ENCODE data around the gene SLC30A7.

SLC30A7 gene

DNA sequence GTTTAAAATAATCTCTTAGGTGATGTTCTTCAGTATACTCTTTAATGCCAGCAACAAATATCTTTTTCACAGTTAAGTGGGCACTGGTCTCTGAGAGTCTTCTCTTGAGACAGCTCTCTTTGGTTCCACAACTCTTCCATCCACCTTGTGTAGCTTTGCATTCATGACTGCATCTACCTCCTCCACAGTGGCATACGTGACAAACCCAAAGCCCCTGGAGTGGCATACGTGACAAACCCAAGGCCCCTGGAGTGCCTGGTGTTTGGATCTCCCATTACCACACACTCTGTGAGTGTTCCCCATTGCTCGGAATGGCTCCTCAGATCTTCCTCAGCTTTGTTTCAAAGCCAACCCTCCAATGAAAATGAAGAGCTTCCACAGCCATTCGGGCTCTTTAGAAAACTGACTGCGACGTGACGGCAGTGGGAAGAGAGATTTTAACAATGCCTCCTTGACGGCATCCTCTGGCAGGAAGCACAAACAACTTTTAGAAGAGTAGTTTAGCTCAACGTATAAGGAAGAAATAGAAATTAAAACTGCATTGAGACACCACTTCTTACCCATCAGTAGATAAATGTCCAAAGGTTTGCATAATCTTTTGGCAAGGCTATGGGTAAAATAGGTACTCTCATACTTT, 45.8 kb downstream of the SLC30A7 start:
- no peak for ATAC-seq
- TF ChIP-seq OSR1 (CRISPR knock-in tag; IDR thresholded peaks at IDR 0.05): no peak
- TF ChIP-seq BACH2 (CRISPR knock-in tag; IDR thresholded peaks at IDR 0.05; ENCODE audit: borderline replicate concordance): no peak
- TF ChIP-seq ZNF70 (CRISPR knock-in tag; IDR thresholded peaks at IDR 0.05): no peak
- TF ChIP-seq ZNF8 (CRISPR knock-in tag; IDR thresholded peaks at IDR 0.05): no peak
- TF ChIP-seq, protein P1, sequence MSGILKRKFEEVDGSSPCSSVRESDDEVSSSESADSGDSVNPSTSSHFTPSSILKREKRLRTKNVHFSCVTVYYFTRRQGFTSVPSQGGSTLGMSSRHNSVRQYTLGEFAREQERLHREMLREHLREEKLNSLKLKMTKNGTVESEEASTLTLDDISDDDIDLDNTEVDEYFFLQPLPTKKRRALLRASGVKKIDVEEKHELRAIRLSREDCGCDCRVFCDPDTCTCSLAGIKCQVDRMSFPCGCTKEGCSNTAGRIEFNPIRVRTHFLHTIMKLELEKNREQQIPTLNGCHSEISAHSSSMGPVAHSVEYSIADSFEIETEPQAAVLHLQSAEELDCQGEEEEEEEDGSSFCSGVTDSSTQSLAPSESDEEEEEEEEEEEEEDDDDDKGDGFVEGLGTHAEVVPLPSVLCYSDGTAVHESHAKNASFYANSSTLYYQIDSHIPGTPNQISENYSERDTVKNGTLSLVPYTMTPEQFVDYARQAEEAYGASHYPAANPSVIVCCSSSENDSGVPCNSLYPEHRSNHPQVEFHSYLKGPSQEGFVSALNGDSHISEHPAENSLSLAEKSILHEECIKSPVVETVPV (CRISPR knock-in tag; IDR thresholded peaks at IDR 0.05): no peak
- TF ChIP-seq TOX (CRISPR knock-in tag; IDR thresholded peaks at IDR 0.05; ENCODE audit: borderline replicate concordance): no peak
- TF ChIP-seq ESRRG (CRISPR knock-in tag; IDR thresholded peaks at IDR 0.05): no peak
- TF ChIP-seq ARNTL (CRISPR knock-in tag; IDR thresholded peaks at IDR 0.05; ENCODE audit: borderline replicate concordance, low read depth): no peak
- TF ChIP-seq, protein P2, sequence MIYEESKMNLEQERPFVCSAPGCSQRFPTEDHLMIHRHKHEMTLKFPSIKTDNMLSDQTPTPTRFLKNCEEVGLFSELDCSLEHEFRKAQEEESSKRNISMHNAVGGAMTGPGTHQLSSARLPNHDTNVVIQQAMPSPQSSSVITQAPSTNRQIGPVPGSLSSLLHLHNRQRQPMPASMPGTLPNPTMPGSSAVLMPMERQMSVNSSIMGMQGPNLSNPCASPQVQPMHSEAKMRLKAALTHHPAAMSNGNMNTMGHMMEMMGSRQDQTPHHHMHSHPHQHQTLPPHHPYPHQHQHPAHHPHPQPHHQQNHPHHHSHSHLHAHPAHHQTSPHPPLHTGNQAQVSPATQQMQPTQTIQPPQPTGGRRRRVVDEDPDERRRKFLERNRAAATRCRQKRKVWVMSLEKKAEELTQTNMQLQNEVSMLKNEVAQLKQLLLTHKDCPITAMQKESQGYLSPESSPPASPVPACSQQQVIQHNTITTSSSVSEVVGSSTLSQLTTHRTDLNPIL (CRISPR knock-in tag; IDR thresholded peaks at IDR 0.05; ENCODE audit: low read depth): no peak
- TF ChIP-seq ZFP3 (CRISPR knock-in tag; IDR thresholded peaks at IDR 0.05): no peak
- TF ChIP-seq GLIS3 (CRISPR knock-in tag; IDR thresholded peaks at IDR 0.05): no peak
- no peak for TF ChIP-seq ISL1 (CRISPR knock-in tag; IDR thresholded peaks at IDR 0.05)
- TF ChIP-seq RARB (CRISPR knock-in tag; IDR thresholded peaks at IDR 0.05): no peak
- TF ChIP-seq CSDC2 (CRISPR knock-in tag; IDR thresholded peaks at IDR 0.05): no peak
- TF ChIP-seq TCF4 (CRISPR knock-in tag; IDR thresholded peaks at IDR 0.05; ENCODE audit: borderline replicate concordance): no peak
- no peak for TF ChIP-seq ZC3H10 (CRISPR knock-in tag; IDR thresholded peaks at IDR 0.05)
- TF ChIP-seq, protein P3, sequence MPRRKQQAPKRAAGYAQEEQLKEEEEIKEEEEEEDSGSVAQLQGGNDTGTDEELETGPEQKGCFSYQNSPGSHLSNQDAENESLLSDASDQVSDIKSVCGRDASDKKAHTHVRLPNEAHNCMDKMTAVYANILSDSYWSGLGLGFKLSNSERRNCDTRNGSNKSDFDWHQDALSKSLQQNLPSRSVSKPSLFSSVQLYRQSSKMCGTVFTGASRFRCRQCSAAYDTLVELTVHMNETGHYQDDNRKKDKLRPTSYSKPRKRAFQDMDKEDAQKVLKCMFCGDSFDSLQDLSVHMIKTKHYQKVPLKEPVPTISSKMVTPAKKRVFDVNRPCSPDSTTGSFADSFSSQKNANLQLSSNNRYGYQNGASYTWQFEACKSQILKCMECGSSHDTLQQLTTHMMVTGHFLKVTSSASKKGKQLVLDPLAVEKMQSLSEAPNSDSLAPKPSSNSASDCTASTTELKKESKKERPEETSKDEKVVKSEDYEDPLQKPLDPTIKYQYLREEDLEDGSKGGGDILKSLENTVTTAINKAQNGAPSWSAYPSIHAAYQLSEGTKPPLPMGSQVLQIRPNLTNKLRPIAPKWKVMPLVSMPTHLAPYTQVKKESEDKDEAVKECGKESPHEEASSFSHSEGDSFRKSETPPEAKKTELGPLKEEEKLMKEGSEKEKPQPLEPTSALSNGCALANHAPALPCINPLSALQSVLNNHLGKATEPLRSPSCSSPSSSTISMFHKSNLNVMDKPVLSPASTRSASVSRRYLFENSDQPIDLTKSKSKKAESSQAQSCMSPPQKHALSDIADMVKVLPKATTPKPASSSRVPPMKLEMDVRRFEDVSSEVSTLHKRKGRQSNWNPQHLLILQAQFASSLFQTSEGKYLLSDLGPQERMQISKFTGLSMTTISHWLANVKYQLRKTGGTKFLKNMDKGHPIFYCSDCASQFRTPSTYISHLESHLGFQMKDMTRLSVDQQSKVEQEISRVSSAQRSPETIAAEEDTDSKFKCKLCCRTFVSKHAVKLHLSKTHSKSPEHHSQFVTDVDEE (CRISPR knock-in tag; IDR thresholded peaks at IDR 0.05): no peak
- TF ChIP-seq, protein P4, sequence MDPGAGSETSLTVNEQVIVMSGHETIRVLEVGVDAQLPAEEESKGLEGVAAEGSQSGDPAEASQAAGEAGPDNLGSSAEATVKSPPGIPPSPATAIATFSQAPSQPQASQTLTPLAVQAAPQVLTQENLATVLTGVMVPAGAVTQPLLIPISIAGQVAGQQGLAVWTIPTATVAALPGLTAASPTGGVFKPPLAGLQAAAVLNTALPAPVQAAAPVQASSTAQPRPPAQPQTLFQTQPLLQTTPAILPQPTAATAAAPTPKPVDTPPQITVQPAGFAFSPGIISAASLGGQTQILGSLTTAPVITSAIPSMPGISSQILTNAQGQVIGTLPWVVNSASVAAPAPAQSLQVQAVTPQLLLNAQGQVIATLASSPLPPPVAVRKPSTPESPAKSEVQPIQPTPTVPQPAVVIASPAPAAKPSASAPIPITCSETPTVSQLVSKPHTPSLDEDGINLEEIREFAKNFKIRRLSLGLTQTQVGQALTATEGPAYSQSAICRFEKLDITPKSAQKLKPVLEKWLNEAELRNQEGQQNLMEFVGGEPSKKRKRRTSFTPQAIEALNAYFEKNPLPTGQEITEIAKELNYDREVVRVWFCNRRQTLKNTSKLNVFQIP (CRISPR knock-in tag; IDR thresholded peaks at IDR 0.05; ENCODE audit: borderline replicate concordance, low read depth): no peak
- no peak for TF ChIP-seq PPARA (CRISPR knock-in tag; IDR thresholded peaks at IDR 0.05; ENCODE audit: borderline replicate concordance)
- no peak for TF ChIP-seq ZFP30 (CRISPR knock-in tag; IDR thresholded peaks at IDR 0.05)

DNA sequence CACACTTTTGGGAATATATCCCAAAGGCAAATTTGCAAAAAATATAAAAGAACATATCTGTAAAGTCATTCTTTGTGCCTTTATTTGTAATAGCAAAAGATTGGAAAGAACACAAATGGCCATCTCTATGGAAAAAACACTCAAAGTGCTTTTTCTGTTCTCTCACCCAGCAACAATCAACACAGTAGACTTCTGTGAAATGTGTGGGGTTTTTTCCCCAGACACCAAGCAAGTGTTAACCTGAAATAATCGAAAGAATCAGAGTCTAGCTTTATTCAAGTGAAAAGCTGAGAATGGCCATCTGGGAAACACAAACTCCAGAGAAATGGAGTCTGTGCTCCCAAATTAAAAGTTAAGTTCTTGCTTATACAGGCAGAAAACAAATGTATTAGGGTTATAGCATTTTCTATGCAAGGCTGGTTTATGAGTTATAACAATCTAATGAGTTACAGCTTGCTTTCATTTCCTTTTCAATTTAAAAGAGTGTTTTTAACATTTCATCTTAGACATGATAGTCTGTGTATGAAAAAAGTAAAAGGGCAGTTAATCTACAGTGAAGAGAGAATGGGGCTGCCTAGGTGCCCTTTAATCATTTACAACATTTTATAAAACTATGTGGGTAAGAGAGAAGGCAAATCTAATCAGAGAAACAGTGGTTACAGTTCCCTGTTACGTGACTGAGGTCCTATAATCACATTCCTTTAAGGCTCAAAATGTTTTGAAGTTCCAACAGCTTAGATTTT, 46.6 kb downstream of the SLC30A7 start:
- no peak for ATAC-seq
- TF ChIP-seq TCF4 (CRISPR knock-in tag; IDR thresholded peaks at IDR 0.05; ENCODE audit: borderline replicate concordance) (no peak), GLIS3 (CRISPR knock-in tag; IDR thresholded peaks at IDR 0.05) (no peak), OSR1 (CRISPR knock-in tag; IDR thresholded peaks at IDR 0.05) (no peak), ZNF70 (CRISPR knock-in tag; IDR thresholded peaks at IDR 0.05) (no peak), ARNTL (CRISPR knock-in tag; IDR thresholded peaks at IDR 0.05; ENCODE audit: borderline replicate concordance, low read depth) (no peak), ISL1 (CRISPR knock-in tag; IDR thresholded peaks at IDR 0.05) (no peak), ESRRG (CRISPR knock-in tag; IDR thresholded peaks at IDR 0.05) (no peak), ZNF565 (CRISPR knock-in tag; conservative IDR thresholded peaks at IDR 0.05; ENCODE audit: low read depth) (no peak), RARB (CRISPR knock-in tag; IDR thresholded peaks at IDR 0.05) (no peak), PPARA (CRISPR knock-in tag; IDR thresholded peaks at IDR 0.05; ENCODE audit: borderline replicate concordance) (no peak), BACH2 (CRISPR knock-in tag; IDR thresholded peaks at IDR 0.05; ENCODE audit: borderline replicate concordance) (no peak), ZNF8 (CRISPR knock-in tag; IDR thresholded peaks at IDR 0.05) (no peak)
- TF ChIP-seq, protein P2 (CRISPR knock-in tag; IDR thresholded peaks at IDR 0.05; ENCODE audit: low read depth): no peak
- TF ChIP-seq, protein P5, sequence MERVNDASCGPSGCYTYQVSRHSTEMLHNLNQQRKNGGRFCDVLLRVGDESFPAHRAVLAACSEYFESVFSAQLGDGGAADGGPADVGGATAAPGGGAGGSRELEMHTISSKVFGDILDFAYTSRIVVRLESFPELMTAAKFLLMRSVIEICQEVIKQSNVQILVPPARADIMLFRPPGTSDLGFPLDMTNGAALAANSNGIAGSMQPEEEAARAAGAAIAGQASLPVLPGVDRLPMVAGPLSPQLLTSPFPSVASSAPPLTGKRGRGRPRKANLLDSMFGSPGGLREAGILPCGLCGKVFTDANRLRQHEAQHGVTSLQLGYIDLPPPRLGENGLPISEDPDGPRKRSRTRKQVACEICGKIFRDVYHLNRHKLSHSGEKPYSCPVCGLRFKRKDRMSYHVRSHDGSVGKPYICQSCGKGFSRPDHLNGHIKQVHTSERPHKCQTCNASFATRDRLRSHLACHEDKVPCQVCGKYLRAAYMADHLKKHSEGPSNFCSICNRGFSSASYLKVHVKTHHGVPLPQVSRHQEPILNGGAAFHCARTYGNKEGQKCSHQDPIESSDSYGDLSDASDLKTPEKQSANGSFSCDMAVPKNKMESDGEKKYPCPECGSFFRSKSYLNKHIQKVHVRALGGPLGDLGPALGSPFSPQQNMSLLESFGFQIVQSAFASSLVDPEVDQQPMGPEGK (CRISPR knock-in tag; IDR thresholded peaks at IDR 0.05; ENCODE audit: borderline replicate concordance): no peak
- TF ChIP-seq, protein P1 (CRISPR knock-in tag; IDR thresholded peaks at IDR 0.05): no peak
